HG03103 (cell line): ENCODE data around the gene TTLL10.

Experiments used
- ATAC-seq: cut with Tn5 transposase; IDR thresholded peaks from one replicate; pipeline ENCODE4 v1.9.1; 2021; ENCODE audit warnings: low read depth; ENCODE audit not compliant: unreplicated experiment

The TTLL10 gene

GRCh38 chr1:1157426-1157913 is 16.2 kb upstream of the TTLL10 start:
- ATAC-seq: no peak

DNA sequence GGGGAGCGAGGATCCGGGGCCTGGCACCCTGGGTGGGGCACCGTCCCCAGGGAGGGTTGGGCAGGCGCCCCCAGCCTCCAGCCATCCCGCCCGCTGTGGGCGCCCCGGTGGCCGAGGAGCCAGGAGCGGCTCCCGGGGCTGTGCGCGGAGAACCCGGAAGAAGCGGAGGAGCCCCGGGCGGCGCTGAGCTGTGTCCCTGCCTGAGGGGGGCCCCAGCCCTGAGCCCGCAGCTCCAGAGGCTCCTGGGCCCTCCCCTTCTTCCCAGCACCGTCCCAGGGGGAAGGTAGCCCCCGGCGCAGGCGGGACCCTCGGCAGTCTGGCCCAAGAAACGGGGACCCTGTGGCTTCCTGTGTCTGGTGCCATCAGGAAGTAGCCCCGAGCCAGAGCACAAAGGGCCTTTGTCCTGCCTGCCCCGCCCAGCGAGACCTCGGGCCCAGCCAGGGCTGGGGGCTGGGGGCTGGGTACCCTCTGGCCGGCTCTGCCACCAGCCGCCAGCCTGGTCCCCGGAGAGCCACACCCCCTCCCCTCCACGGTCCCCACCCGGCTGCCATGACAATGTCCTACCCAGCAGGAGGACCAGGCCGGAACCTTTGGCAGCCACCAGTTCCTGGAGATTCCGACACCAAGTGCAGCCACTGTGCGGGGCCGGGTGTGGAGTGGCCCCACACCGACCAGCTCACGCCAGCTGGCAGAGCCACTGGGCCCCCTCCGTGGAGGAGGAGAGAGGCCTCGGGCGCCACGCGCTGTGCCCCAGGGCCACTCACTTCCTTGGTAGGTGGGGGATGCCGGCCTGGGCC is 15.6 kb upstream of the TTLL10 start:
- ATAC-seq: no peak

- ATAC-seq: no peak
Measured at GRCh38 chr1:1160281-1160930, 13.3 kb upstream of the TTLL10 start.

- no peak for ATAC-seq
Measured at GRCh38 chr1:1161078-1161682, 12.5 kb upstream of the TTLL10 start.

DNA sequence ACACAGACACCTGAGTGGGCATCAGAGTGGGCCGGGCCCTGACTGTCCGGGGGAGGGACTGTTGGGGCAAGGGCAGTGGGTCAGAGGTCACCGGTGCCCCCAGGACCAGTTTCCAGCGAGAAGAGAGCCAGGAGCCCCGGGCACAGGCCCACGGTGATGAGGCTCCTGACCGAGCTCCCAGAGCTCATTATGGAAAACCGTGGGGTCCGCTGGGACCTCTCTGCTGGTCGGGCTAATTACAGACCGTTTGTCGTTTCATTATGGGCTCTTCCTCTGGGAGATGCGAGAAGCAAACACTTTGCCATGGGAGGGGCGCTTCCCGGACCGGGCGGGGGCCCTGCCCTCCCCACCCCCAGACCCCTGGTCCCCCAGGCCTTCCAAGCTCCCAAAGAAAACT is 12.0 kb upstream of the TTLL10 start:
- ATAC-seq: no peak

- no peak for ATAC-seq
Measured at GRCh38 chr1:1162597-1163537, 10.8 kb upstream of the TTLL10 start.

GRCh38 chr1:1163538-1164070 is 10.1 kb upstream of the TTLL10 start:
- ATAC-seq: no peak

- ATAC-seq: no peak
Measured at GRCh38 chr1:1164361-1164700, 9.3 kb upstream of the TTLL10 start.

GRCh38 chr1:1164701-1165451 is 8.8 kb upstream of the TTLL10 start:
- no peak for ATAC-seq

- ATAC-seq: no peak
Measured at GRCh38 chr1:1165485-1165884, 8.2 kb upstream of the TTLL10 start.

- ATAC-seq: no peak
Measured at GRCh38 chr1:1165900-1166421, 7.7 kb upstream of the TTLL10 start.

DNA sequence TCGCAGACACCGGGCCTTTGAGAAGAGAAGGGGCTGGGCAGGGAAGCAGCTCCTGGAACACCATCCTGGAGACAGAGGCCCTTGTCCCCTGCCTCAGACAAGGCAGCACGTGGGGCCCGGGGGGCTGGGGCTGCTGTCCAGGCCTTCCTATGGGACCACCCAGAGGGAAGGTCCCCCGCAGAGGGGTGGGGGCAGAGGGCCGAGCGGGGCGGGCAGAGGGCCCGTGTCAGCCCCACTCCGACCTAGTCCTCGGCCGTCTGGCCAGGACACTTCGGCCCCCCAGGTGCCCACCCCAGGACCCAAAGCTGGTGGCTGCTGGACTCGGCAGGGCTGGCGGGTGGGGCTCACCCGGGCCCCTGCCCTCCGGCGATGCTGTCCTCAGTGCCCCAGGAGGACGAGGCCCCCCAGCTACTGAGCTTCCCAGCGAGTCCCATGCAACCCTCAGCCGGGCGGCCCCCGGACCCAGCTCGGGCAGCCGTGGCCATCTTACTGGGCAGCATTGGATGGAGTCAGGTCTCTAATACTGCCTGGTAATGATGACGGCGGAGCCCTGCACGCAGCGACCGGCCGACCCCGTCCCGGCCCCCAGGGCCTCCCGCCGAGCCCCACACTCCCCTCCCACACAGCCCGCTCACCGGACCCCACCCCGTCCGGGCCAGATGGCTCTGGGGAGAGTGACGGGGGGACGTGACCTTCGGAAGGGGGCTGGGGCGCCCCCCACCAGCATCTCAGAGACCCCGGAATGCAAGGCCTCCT is 6.9 kb upstream of the TTLL10 start:
- ATAC-seq: no peak

GRCh38 chr1:1167398-1167821 is 6.3 kb upstream of the TTLL10 start:
- no peak for ATAC-seq

DNA sequence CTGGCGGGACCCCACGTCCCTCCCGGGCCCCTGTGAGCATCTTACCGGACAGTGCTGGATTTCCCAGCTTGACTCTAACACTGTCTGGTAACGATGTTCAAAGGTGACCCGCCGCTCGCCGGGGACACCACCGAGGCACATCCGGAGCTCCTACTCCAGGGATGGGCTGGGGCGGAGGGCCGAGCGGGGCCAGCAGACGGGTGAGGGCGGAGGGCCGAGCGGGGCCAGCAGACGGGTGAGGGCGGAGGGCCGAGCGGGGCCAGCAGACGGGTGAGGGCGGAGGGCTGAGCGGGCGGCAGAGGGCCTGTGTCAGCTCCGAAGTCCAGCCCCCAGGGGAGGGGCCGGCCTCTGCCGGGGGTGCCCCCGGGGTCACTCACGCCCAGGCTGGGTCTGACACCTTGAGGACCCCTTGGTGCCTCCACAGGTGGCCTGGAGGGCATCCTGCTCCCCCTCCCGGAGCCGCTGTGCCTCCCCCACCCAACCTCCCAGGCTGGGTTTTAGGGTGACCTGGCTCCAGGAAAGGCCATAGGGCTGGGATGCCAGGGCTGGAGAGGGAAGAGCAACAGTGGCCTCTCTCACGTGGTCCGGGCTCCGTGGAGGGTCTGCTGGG is 5.7 kb upstream of the TTLL10 start:
- ATAC-seq: no peak

- no peak for ATAC-seq
Measured at GRCh38 chr1:1168451-1169411, 4.9 kb upstream of the TTLL10 start.

DNA sequence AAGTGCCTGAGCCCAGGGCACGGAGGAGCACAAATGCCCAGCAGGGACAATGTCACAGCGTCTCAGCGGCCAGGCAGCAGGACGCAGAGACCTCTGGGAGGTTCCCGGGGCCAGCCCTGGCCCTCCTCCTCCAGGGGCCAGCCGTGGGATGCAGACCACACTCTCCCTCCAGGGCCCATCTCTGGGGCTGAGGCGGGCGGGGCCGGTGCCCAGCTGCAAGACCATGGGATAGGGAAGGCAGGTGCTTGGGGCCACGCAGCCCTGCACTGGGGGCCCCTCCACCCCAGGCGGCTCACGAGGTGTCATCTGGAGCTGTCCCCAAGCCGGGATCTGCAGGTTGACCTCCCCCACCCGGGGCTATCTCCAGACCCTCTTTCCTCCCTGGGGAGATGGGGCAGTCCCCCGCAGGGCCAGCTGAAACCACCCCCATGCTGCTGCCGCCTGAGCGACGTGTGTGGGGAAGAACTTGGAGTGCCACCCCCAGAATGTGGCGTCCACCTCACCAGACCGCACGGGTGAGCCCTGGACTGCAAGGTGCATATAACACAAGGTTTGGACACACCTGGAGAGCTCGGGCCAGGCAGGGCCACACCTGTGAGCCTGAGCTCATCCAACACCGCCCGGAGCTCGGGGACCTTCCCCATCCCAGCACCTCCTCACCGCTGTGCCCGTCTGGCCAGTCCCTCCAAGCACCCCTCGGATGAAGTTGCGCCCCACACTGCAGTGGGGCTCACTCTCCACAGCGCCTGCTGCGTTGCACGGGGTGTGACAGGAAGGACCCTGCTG is 4.1 kb upstream of the TTLL10 start:
- ATAC-seq: no peak
